Embryonic facial prominence (tissue), 1 donor: ENCODE data around the gene TIMP3.

Source experiments
- DNase-seq: peaks from one replicate; pipeline ENCODE4 v3.0.0-alpha.2; 2016; ENCODE audit errors: extremely low spot score

TIMP3 gene

GRCh38 chr22:32828150-32828549 lies 26.6 kb downstream of the TIMP3 start:
- DNase-seq = no peak

GRCh38 chr22:32828561-32828960 lies 27.1 kb downstream of the TIMP3 start:
- DNase-seq = no peak

DNA sequence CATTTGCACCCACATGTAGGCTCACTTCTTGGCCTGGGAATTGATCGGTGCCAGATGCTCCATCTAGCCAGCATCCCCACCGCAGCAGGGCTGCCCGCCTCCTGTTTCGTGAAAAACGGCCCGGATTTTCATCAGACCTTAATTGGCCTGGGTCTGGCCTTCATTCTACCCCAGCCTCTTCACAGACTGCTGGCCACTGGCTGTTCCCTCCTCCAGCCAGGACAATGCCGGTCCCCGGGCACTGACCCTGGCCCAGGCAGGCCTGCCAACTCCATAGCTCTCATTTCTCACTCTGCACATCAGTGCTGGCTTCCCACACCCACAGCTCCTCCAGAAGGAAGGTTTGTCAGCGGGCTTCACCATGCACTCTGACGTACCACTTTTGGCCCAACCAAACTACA lies 27.9 kb downstream of the TIMP3 start:
- no peak for DNase-seq

GRCh38 chr22:32830473-32830872 lies 29.0 kb downstream of the TIMP3 start:
- no peak for DNase-seq

GRCh38 chr22:32830957-32831356 lies 29.5 kb downstream of the TIMP3 start:
- DNase-seq = no peak

GRCh38 chr22:32831584-32831983 lies 30.1 kb downstream of the TIMP3 start:
- DNase-seq = no peak

- DNase-seq = no peak
These were observed 30.7 kb downstream of the TIMP3 start for GRCh38 chr22:32832174-32832573.

- DNase-seq = no peak
These were observed 35.0 kb downstream of the TIMP3 start for GRCh38 chr22:32836280-32837123.

DNA sequence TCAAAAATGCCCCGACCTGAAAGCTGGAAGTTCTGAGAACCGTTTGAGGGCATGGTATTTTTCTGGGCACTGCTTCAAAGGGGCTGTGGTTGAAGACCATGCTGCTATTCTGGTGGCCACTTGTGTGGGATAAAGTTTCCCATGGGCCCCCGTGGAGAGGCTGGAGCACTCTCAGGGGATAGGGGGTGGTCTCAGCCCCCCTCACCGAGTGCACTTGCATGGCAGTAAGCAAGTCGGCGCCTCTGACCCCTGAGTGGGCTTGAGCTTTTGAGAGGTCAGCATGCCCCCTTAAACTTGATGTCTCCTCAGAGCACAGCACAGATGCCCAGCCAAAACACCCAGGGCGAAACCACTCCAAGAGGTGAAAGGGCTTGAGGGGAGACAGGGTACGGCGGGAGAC lies 35.6 kb downstream of the TIMP3 start:
- no peak for DNase-seq

DNA sequence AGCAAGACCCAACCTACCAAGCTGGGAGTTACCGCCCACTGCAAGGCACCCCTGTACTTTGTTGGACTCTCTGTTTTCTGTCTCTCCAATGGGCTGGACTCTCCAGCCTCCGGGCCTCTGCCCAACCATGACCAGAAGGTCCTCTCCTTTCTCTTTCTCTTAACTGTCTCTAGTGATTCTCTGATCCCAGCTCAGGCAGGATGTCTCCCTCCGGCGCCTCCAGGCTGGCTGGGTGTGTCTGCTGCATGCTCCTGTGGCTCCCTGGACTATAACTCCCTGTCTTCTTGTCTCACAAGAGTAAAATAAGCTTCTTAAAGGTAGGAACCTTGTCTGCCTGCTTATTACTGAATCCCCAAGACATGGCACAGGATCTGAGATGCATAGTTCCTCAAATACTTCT lies 36.3 kb downstream of the TIMP3 start:
- DNase-seq = no peak

DNA sequence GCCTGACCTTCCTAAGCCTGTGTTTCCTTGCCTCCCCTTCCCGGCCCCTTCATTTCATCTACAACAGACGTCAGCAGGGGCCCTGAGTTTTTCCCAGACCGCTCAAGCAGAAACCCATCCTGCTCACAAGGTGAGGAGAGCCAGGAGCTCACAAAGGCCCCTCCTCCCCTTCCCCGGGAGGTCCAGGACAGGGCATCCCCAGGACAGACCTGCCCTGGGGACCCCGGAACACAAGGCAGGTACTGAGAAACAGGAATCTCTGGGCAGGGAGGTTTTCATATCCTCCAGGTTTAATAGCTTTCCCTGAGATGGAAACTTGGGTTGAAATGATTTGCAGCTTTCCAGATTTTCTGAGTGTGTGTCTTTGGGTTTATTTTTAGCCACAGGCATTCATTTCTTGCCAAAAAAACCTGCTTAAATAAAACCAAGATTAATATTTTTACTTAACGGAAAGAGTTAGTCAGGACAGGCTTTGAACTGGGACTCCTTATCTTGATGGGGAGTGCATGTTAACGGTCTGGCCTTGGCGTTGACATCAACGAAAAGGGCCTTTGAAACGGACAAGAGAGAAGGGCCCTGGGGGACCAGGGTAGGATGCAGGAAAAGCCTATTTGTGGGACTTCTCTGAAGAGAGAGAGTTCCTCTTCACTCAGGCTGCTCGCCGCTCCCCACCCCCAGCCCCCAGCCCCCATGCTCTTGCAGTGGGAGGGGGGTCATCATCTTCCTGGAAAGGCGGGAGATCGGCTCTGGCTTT lies 38.5 kb downstream of the TIMP3 start:
- DNase-seq = peak; percentile 77

DNA sequence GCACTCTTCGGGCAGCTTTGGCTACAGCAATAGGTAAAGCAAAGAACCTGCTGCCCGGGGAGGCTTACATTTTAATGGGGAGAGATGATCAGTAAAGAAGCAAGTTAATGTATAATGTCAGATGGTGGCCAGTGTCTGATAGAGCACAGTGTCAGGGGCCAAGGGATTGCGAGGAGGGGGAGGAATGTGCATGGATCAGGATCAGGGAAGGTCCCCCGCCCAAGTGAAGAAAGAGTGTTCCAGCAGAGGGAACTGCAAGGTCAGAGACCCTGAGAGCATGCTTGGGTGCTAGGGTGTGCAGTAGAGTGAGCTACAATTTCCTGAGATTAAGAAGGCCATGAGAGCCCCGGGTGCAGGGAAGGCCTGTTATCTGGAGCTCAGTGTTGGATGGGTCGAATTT lies 39.7 kb downstream of the TIMP3 start:
- no peak for DNase-seq

GRCh38 chr22:32842486-32842885 lies 41.0 kb downstream of the TIMP3 start:
- DNase-seq = no peak

GRCh38 chr22:32843300-32843699 lies 41.8 kb downstream of the TIMP3 start:
- no peak for DNase-seq

DNA sequence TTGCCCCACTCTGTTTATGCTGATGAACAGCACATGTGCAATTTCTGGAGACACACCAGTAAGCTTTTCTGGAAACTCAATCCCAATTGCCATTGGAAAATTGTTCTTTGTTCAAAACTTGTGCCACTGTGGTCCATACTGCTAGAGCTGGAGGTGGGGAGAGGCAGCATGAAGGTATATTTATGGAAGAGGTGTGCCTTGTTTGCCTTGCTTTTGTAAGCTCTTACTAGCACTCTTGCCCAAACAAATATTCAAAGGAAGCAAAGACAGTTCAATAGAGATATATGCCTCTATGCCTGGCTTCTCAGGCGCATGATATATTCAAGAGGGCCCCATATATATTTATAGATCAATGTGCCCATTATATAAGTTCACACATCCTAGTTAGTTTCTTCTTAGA lies 42.7 kb downstream of the TIMP3 start:
- no peak for DNase-seq

- no peak for DNase-seq
These were observed 45.4 kb downstream of the TIMP3 start for GRCh38 chr22:32846780-32847491.

DNA sequence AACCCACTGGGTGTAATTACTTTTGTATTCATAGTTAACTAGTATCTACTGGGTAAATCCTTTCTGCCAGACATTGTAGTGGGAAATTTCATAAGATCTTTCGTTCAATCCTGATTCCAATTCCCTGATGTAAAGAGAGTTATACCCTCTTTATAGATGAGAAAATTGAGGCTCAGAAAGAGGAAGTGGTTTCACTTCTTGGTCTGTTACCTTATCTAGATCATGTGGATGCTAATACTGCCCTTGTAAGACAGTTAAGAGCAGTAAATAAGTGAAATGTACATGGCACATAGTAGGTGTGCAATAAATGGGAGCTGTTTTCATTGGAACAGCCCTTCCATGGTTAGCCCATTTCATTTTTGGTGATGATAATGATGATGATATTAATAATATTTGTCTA lies 46.7 kb downstream of the TIMP3 start:
- no peak for DNase-seq

DNA sequence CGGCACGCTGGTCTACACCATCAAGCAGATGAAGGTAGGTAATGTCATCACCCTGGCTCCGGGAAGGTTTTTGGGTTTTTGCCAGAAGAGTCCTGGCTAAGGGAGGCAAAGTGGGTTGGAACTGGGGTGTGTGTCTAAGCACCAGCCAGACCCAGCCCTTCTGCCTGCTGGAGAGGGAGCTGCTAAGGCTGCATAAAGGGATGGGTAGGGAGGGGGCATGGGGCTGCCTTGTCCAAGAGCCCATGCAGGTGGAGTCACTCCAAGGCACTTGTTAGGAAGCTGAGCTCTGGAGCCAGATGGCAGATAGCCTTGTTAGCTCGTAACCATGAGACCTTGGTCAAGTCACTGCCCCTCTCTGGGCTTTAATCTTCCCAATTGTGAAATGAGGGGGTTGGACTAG lies 48.0 kb downstream of the TIMP3 start:
- DNase-seq = no peak

- DNase-seq = no peak
These were observed 48.7 kb downstream of the TIMP3 start for GRCh38 chr22:32850157-32850556.

DNA sequence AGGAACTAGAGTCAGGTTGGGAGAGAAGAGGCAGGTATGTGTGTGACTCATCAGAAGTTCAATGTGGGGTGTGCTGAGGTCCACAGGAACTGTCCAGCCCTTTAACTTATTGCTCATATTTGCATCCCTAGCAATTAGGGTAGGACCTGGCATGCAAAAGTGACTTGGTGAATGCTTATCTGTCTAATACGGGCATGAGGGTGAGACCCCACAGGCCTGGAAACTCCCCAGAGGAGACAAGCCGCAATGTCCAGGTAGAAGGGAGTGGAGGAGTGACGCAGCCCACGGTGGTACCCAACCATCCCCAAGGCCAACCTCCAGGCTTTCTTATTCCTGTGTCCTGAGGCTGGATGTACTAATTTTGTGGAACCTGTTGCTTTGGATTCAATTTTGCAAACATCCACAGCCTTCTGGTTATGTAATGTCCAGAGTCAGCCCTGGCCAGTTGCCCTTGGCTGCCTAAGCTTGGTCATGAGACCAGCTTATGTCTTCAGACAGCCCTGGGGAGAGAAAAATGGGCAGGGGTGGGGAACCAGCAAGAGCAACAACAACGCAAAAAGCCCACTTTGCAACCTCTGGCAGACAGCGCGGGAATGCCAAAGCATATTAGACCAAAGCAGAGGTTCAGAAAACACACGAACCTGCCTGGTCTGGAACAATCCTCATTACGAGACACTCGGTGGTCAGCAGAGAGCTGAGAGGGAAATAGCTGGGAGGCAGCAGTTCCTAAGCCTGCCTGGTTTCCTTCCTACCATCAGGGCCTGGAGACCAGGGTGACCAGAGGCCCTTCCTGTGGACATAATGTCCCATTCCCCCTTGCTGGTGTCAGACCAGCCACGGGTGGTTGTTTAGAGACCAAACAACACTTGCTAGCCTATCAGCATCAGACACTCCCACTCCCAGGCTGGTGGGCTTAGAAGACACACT lies 49.3 kb downstream of the TIMP3 start:
- no peak for DNase-seq
